HL-60 (cell line): ENCODE measurements around the gene P2RX5.

ENCODE experiments used
- DNase-seq, 2 experiments: peaks; one replicate each; pipeline ENCODE4 v3.0.0-alpha.2; 2010 to 2020; ENCODE audit warnings: low read depth in 1 of 2, low spot score in 1 of 2
- H3K27ac ChIP-seq: fragments of 250-450 bp; sonication (Bioruptor Pico); replicated peaks from 2 replicates; pipeline ENCODE4 v1.5.1; 2020; ENCODE audit warnings: mild to moderate bottlenecking, moderate library complexity
- H3K27me3 ChIP-seq: fragments of 250-450 bp; sonication (Bioruptor Pico); 2 replicates; pipeline ENCODE4 v1.5.1; 2021; ENCODE audit warnings: mild to moderate bottlenecking, moderate library complexity; ENCODE audit not compliant: insufficient read depth, poor library complexity, severe bottlenecking
- H3K4me3 ChIP-seq: replicated peaks from 2 replicates; pipeline ENCODE4 v1.5.1; 2011; ENCODE audit warnings: mild to moderate bottlenecking, control low read depth, low read length; ENCODE audit not compliant: insufficient read depth
- CTCF ChIP-seq: IDR thresholded peaks from one replicate; pipeline ENCODE4 v1.5.1; 2011; ENCODE audit warnings: low read length, control low read depth, inconsistent platforms; ENCODE audit not compliant: insufficient read depth
- GABPA ChIP-seq: IDR thresholded peaks from 2 replicates; pipeline ENCODE4 v1.6.1; 2012; ENCODE audit warnings: low read depth
- POLR2AphosphoS5 ChIP-seq: IDR thresholded peaks from 2 replicates; pipeline ENCODE4 v1.6.1; 2012; ENCODE audit warnings: low read depth
- REST ChIP-seq: IDR thresholded peaks from 2 replicates; pipeline ENCODE4 v1.6.1; 2012; ENCODE audit warnings: low read depth; ENCODE audit not compliant: insufficient replicate concordance
- SPI1 ChIP-seq: IDR thresholded peaks from 2 replicates; pipeline ENCODE4 v1.6.1; 2012; ENCODE audit warnings: low read depth, mild to moderate bottlenecking, borderline replicate concordance

Gene P2RX5

GRCh38 chr17:3626831-3627768 is 68.9 kb downstream of the P2RX5 start:
- TF ChIP-seq POLR2AphosphoS5 (no peak), REST (no peak), CTCF (no peak), GABPA (no peak), SPI1 (no peak)
- H3K27ac ChIP-seq, result no peak overlapping the region
- DNase-seq, result no peak
- H3K27me3 ChIP-seq, result no peaks in the 10 kb centered on the region
- no peak overlapping the region for H3K4me3 ChIP-seq
